ENCODE results near the gene CDH2. TPM values are rescaled to one million over a fixed set of nuclear protein-coding genes. Genes with fewer than 3 reads are reported as not detected.

CDH2 gene
- total RNA-seq, 4 donors from 2014 or later = 0.13 to 0.95 (median 0.64) TPM

GRCh38 chr18:28078849-28079248 is 98.1 kb downstream of the CDH2 start:
- TF ChIP-seq CTCF (IDR thresholded peaks at IDR 0.05) (no peak), POLR2A (IDR thresholded peaks at IDR 0.05) (no peak)
- no peak for DNase-seq (ENCODE audit: low spot score in 2 of 2)
- intact Hi-C loops (cut with DNase I; ENCODE audit: low total_unique reads) = no loop called here
- no peak overlapping the region for H3K4me3 ChIP-seq (ENCODE audit: low read depth, poor library complexity, severe bottlenecking)
- 56 to 65% methylated on average over 2 of the region's 2 CpGs for WGBS, 2 donors

GRCh38 chr18:28078298-28078697 is 98.6 kb downstream of the CDH2 start:
- no peak for DNase-seq (ENCODE audit: low spot score in 2 of 2)
- no peak for TF ChIP-seq POLR2A (IDR thresholded peaks at IDR 0.05)
- TF ChIP-seq CTCF (IDR thresholded peaks at IDR 0.05) = no peak
- WGBS, 2 donors = 88 to 90% methylated on average over 4 of the region's 4 CpGs
- no peak overlapping the region for H3K4me3 ChIP-seq (ENCODE audit: low read depth, poor library complexity, severe bottlenecking)
- intact Hi-C loops (cut with DNase I; ENCODE audit: low total_unique reads) = no loop called here

- WGBS, 2 donors = 65 to 93% methylated on average over 3 of the region's 3 CpGs
- TF ChIP-seq POLR2A (IDR thresholded peaks at IDR 0.05) = no peak
- TF ChIP-seq CTCF (IDR thresholded peaks at IDR 0.05) = no peak
- DNase-seq (ENCODE audit: low spot score in 2 of 2) = no peak
- intact Hi-C loops (cut with DNase I; ENCODE audit: low total_unique reads) = no loop called here
- no peak overlapping the region for H3K4me3 ChIP-seq (ENCODE audit: low read depth, poor library complexity, severe bottlenecking)
Measured at GRCh38 chr18:28075501-28075900, 101.4 kb downstream of the CDH2 start.

- 51 to 61% methylated on average over 1 of the region's 1 CpG for WGBS, 2 donors
- no peak overlapping the region for H3K4me3 ChIP-seq (ENCODE audit: low read depth, poor library complexity, severe bottlenecking)
- DNase-seq (ENCODE audit: low spot score in 2 of 2) = no peak
- intact Hi-C loops (cut with DNase I; ENCODE audit: low total_unique reads) = no loop called here
- TF ChIP-seq CTCF (IDR thresholded peaks at IDR 0.05) (no peak), POLR2A (IDR thresholded peaks at IDR 0.05) (no peak)
Measured at GRCh38 chr18:28074076-28074475, 102.9 kb downstream of the CDH2 start.

GRCh38 chr18:28073658-28074057 is 103.3 kb downstream of the CDH2 start:
- 49 to 79% methylated on average over 3 of the region's 3 CpGs for WGBS, 2 donors
- H3K4me3 ChIP-seq (ENCODE audit: low read depth, poor library complexity, severe bottlenecking) = no peak overlapping the region

More at GRCh38 chr18:28073658-28074057, 103.3 kb downstream of the CDH2 start:
- TF ChIP-seq CTCF (IDR thresholded peaks at IDR 0.05) = no peak
- no peak for TF ChIP-seq POLR2A (IDR thresholded peaks at IDR 0.05)
- DNase-seq (ENCODE audit: low spot score in 2 of 2) = no peak
- intact Hi-C loops (cut with DNase I; ENCODE audit: low total_unique reads) = no loop called here

Data from lower leg skin (tissue), 4 donors.